Right hindlimb (tissue), 1 donor: Measurements from ENCODE around the gene EFCAB6.

Experiments used
- DNase-seq: peaks from one replicate; pipeline ENCODE4 v3.0.0-alpha.2; 2018

EFCAB6 gene

DNA sequence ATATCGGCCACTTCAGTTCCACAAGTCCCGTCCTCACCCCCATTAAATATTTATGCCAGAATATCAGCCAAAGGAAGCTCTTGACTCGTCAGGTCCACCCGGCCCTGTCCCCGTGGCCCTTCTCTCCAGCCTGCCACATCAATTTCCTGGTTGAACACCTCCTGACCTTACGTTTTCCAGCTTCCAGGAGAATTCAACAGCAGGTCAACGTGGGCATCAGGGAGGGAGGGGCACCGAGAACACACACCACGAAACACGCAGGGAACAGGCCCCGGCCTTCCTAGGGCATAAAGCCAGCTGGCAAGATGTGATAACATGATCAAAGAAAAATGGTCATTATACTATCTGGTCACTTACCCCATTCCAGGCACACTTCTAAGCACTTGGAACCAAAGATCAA is 34.9 kb upstream of the EFCAB6 start:
- no peak for DNase-seq

- no peak for DNase-seq
Observed at GRCh38 chr22:43845981-43846380, 33.9 kb upstream of the EFCAB6 start.

GRCh38 chr22:43844560-43845545 is 32.7 kb upstream of the EFCAB6 start:
- no peak for DNase-seq

GRCh38 chr22:43843783-43844530 is 31.9 kb upstream of the EFCAB6 start:
- no peak for DNase-seq

DNA sequence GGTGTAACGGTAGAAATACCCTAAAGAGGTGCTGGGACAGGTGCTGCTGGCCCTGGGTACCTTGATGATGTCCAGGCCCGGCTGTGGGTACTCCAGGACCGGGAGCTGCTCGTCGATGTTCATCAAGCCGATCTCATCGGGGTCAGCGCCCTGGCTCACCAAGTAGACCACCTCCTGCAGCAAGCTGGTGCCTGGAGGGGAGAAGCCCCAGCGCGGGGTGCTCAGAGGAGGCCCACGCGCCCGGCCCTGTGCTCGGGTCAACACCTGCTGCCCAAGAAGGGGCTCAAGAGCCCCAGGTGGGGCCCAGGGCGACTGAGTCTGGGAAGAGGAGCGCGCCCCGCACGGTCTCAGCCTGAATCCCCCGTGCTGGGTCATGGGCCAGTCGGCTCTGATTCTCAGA is 29.6 kb upstream of the EFCAB6 start:
- DNase-seq = no peak

DNA sequence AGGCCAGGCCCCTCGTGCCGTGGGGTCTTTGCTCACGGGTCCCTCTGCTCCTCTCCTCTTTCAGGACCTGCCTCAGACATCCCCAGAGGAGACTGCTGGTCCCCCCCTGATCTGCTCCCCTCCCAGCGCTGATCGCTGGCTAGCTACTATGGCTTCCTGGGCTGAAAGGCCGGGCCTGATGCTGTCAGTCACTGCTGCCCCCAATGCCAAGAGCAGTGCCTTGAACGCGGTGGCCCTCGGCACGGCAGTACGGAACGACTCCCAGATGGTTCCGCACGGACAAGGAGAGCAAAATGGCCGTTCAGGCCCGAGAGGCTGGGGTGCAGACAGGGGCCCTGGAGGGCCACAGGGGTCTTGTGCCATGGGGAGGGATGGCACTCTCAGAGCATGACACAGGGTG is 28.7 kb upstream of the EFCAB6 start:
- DNase-seq = no peak

- no peak for DNase-seq
Observed at GRCh38 chr22:43840431-43840830, 28.3 kb upstream of the EFCAB6 start.

DNA sequence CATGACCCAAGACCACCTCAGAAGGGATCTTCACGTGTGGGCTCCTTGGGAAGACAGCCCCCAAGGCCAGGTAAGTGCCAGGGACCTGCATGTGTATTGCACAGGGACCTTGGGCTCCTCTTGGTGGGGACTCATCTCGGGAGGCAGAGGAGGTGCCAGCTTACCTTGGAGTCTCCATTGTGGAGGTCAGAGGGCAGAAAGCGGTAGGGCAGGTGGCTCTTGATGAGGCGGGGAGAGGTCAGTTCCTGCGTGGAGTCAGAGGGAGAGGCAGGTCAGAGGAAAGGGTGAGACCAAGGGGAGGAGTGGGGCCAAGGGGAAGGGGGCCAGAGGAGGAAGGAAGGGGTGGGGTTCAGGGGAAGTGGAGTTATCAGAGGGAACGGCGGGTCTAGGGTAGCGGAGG is 27.7 kb upstream of the EFCAB6 start:
- DNase-seq = no peak

DNA sequence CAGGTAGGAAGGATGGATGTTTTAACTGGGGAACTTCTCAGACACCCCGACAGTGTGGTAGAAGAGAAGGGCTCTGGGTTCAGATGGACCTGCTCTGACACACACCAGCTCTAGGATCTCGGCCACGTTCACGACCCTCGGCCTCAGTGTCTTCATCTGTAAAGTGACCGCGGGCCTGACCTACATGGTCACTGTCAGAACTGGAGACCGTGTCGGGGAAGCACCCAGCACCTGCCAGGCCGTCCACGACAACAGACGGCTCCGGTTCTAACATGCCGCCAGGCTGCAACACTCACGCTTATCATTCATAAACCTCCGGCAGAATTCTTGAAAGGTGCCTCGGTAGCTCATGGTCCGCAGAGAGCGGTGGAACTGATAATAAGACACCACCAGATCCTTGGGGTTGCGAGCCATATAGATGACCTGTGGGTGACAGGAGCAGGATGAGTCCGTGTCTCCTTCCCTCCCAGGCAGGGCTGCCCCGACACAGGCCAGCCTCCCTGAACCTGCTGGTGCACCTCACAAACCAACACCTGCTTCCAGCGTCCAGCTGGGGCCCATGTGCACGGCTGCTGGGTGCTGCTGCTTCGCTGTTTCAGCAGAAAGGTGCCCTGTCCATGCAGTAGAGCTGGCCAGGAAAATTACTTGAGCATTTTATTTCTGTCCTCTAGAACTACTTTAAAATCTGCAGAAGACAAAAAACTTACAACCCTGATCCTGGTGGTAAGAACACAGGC is 26.6 kb upstream of the EFCAB6 start:
- no peak for DNase-seq

GRCh38 chr22:43838161-43838560 is 26.1 kb upstream of the EFCAB6 start:
- no peak for DNase-seq

GRCh38 chr22:43837666-43838065 is 25.6 kb upstream of the EFCAB6 start:
- no peak for DNase-seq

- DNase-seq = no peak
Observed at GRCh38 chr22:43835736-43836135, 23.6 kb upstream of the EFCAB6 start.

GRCh38 chr22:43835166-43835565 is 23.1 kb upstream of the EFCAB6 start:
- no peak for DNase-seq

DNA sequence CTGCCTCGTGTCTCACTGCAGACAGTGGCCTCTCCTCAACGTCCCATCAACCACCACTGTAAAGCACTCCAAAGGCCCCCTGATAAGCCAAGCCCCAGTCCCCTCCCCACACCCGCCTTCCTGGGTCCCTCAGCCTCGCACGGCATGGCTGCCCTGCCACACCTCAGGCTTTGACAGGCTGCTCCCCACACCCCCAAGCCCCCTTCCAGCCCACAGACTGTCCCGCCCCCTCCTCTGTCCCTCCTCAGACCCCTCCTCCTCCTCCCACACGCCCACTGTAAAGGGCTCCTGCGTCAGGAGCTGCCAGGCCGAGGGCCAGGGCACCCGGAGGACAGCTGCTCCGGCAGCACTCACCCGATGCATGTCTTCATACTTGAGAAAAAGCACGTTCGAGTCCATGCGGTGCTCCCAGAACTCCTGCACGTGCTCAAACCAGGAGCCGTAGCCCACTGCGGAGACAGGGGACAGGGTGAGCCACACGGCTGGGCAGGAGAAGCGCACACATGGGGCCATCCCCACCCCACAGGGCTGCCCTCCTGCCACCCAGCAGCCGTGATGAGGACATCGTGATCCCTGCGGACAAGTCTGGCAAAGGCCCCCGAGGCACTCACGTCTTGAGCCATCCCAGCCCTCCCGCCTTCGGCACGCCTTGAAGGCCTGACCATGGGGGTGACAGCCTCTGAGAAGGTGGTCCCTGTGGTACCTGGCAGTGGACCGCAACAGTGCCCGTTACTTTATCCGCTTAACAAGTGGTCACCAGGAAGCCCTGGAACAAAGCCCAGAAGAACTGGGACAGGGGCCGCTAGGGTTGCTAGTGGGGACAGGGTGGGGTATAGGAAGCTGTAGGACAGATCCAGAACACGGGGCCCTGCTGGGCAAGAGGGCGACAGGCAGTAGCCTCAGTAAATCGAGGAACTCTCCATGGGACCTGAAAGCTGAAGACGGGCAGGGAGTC is 21.5 kb upstream of the EFCAB6 start:
- no peak for DNase-seq

DNA sequence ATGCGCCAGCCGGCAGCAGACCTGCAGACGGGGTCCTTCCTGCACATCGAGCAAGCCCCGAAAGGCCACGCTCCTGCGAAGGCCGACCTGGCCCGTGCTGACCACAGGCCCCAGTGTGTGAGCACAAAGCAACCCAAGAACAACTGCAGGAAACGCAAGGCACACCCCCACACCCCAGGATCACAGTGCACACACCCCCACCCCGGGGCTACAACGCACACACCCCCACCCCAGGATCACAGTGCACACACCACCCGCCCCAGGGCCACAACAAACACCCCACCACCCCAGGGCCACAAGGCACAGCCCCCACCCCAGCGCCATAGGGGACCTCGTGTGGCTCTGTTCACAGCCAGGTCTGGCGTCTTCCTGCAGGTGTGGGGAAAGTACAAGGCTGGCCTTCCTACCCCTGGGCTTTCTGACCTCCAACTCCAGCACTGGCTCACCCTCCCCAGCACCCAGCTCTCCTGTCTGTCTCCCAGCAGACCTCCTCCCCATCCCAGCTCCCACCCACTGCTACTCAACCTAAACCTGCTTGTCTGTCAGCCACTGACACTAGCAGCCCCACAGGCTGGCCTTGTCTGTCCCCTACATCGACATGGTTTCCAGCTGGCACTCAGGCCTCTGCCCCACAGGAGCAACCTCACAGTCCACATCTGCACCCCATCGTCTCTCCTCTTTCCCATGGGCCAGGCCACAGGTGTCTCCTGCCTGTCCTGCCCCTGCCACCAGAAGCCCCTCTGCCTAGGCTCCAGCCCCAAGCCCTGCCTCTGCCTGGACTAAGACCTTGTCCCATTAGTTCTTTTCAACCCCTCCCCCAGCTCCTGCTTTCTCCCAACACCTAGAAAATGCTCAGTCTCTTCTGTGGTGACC is 20.5 kb upstream of the EFCAB6 start:
- no peak for DNase-seq

DNA sequence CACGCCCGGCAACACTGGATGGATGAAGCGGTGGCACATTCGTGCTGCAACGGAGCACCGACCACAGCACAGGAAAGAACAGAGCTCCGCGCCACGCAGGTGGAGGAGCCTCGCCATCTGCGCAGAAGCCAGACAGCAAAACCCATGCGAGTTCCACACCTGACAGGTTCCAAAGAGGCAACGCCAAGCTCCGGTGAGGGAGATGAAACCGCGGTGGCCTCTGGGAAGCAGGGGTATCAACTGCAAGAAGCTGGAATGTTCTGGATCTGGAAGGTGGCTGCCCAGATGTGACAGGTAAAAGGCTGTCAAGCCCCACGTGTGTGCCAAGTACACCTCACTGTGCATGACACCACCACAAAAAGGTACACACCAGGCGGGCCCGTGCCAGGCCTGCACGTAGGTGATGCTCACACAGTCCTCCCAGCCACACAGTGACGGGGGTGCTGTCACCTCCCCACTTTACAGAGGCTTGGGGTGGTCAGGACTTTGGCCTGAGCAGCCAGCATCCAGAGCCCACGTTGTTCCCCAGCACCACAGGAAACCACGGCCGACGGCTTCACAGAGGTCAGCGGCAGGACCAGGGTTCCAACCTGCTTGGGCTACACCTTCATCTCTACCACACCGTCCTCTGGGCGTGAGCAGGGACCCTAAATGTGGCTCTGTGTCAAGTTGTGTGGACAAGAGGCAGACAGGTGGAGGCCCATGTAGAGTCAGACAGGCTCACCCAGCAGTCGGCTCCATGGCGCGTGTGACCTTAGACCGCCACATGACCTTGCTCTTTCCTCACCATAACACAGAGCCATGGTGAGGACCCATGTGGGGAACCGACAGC is 19.7 kb upstream of the EFCAB6 start:
- no peak for DNase-seq

DNA sequence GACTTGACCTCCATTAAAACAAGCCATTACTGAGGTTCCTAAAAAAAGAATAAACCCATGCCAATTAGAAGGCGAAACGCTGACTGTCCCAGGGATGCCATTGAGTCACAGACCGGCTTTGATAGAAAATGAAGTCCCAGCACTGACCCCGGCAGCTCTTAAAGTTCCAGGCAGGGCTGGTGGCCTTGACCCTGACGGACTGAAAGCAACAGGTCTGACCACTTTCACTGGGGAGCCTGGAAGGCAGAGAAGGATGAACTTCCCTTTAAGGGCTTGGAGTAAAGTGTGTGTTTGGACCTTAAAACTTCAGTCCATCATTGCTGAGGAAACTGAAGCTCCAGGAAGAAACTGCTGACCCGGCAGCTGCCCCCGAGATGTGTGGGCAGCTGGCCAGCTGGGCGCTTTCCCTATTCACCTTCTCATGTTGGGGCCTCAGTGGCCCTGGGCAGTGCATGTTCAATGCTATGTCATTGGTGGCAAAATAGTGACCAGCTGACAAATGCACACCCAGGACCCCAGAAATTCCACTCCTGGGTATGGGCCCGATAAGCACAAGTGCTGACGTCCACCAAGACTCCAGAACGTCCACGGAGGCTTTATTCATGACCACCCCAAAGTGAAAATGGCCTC is 18.9 kb upstream of the EFCAB6 start:
- no peak for DNase-seq

DNA sequence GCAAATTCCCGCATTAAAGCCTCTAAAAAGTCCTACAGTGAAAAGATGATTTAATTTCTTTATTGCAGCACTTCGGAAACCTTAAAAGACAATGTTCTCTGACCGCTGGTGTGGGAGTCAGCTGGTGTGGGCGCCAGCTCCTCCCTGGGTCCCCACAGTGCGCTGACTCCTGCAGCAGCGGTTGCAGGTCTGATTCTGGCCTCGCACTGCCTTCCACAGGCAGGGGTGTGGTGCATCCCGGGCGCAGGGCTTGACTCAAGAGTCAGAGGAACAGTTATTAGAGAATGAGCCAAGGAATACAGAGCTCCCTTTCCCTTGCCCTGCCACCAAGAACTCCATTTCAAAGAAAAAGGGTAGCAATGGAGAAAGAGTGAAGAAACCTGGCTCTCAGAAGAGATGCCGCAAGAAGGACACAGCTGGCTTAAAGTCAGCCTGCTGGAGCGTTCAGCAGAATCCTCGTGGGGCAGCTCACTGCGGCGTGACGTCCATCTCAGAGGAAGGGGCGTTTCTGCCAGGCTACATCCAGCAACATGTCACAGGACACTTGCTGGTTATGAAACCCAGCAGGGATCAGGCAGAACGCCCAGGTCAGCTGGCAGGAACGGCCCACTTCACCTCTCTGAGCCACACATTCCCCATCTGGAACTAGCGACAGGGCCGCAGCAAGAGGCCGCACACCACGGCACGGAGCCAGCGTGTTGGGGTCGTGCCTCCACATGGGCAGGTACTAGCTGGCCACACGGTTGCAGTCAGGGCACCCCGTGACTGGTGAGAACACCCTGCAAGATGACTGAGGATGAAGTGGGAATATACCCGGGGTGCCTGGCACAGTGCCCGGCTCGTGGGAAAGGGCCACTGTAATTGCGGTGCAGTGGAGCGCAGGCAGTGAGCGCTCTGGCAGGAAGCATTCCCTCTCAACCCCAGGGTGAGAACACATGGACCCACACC is 18.1 kb upstream of the EFCAB6 start:
- peak; percentile 47 for DNase-seq
